Neuronal stem cell (in vitro differentiated cells): ENCODE measurements around the gene C4orf50.
A peak's percentile ranks its signal among the peaks of the same experiment; 100 is the strongest.

Source experiments
- DNase-seq: peaks from one replicate; pipeline ENCODE4 v3.0.0-alpha.2; 2013; ENCODE audit warnings: low spot score
- H2AFZ ChIP-seq: one replicate; pipeline ENCODE4 v1.6.1; 2013; ENCODE audit warnings: mild to moderate bottlenecking, low read length, inconsistent platforms
- H2AK5ac ChIP-seq: 2 replicates; pipeline ENCODE4 v1.6.1; 2013; ENCODE audit warnings: low read depth, mild to moderate bottlenecking, inconsistent platforms, low read length, moderate library complexity, mixed read lengths
- H2BK120ac ChIP-seq: 2 replicates; pipeline ENCODE4 v1.6.1; 2013; ENCODE audit warnings: low read depth, mild to moderate bottlenecking, inconsistent platforms, low read length, moderate library complexity, mixed read lengths
- H2BK12ac ChIP-seq: one replicate; pipeline ENCODE4 v1.6.1; 2013; ENCODE audit warnings: low read length, inconsistent platforms
- H2BK15ac ChIP-seq: 2 replicates; pipeline ENCODE4 v1.6.1; 2013; ENCODE audit warnings: mild to moderate bottlenecking, low read length, inconsistent platforms, mixed read lengths
- H2BK5ac ChIP-seq: one replicate; pipeline ENCODE4 v1.6.1; 2013; ENCODE audit warnings: inconsistent platforms, mild to moderate bottlenecking, low read length, moderate library complexity
- H3K14ac ChIP-seq: one replicate; pipeline ENCODE4 v1.6.1; 2013; ENCODE audit warnings: low read length, inconsistent platforms
- H3K18ac ChIP-seq: 2 replicates; pipeline ENCODE4 v1.6.1; 2013; ENCODE audit warnings: low read length, inconsistent platforms
- H3K23ac ChIP-seq: 2 replicates; pipeline ENCODE4 v1.6.1; 2013; ENCODE audit warnings: low read depth, mild to moderate bottlenecking, mixed read lengths, low read length, inconsistent platforms; ENCODE audit not compliant: poor library complexity
- H3K27ac ChIP-seq: replicated peaks from 3 replicates; pipeline ENCODE4 v1.5.1; 2013; ENCODE audit warnings: low read length, inconsistent platforms
- H3K27me3 ChIP-seq, 3 experiments: 2 replicates each; pipeline ENCODE4 v1.6.1; 2013; ENCODE audit warnings: low read length in 3 of 3, mild to moderate bottlenecking in 2 of 3, inconsistent platforms in 1 of 3, low read depth in 1 of 3, mixed read lengths in 1 of 3, moderate library complexity in 1 of 3; ENCODE audit not compliant: control insufficient read depth in 3 of 3, insufficient read depth in 3 of 3
- H3K36me3 ChIP-seq, 2 donors: replicated peaks in 1 of 2; 2 replicates each; pipeline ENCODE4 v1.6.1; 2013; ENCODE audit warnings: low read length in 2 of 2; ENCODE audit not compliant: control insufficient read depth in 2 of 2, insufficient read depth in 2 of 2
- H3K4ac ChIP-seq: 2 replicates; pipeline ENCODE4 v1.6.1; 2013; ENCODE audit warnings: inconsistent platforms, mild to moderate bottlenecking, low read length, moderate library complexity
- H3K4me1 ChIP-seq, 2 donors: 1 replicate in 1 of 2; 2 replicates in 1 of 2; pipeline ENCODE4 v1.6.1; 2013; ENCODE audit warnings: low read length in 2 of 2, low read depth in 1 of 2; ENCODE audit not compliant: control insufficient read depth in 2 of 2, insufficient read depth in 1 of 2
- H3K4me2 ChIP-seq: one replicate; pipeline ENCODE4 v1.6.1; 2013; ENCODE audit warnings: mild to moderate bottlenecking, low read length, inconsistent platforms; ENCODE audit not compliant: insufficient read depth, poor library complexity, severe bottlenecking
- H3K4me3 ChIP-seq, 2 donors: 2 replicates each; pipeline ENCODE4 v1.5.1; 2013; ENCODE audit warnings: low read length in 2 of 2, mild to moderate bottlenecking in 2 of 2, inconsistent platforms in 1 of 2, moderate library complexity in 1 of 2
- H3K79me1 ChIP-seq: one replicate; pipeline ENCODE4 v1.6.1; 2013; ENCODE audit warnings: low read depth, mild to moderate bottlenecking, inconsistent platforms, low read length, moderate library complexity
- H3K9ac ChIP-seq: one replicate; pipeline ENCODE4 v1.6.1; 2013; ENCODE audit warnings: mild to moderate bottlenecking, low read depth, low read length, inconsistent platforms; ENCODE audit not compliant: poor library complexity
- H3K9me3 ChIP-seq, 2 donors: replicated peaks in 1 of 2; 2 replicates each; pipeline versions ENCODE3 to v1.6.1; 2013; ENCODE audit warnings: low read length in 2 of 2, mild to moderate bottlenecking in 2 of 2, inconsistent platforms in 1 of 2, low read depth in 1 of 2, mixed read lengths in 1 of 2, moderate library complexity in 1 of 2; ENCODE audit not compliant: control insufficient read depth in 2 of 2, insufficient read depth in 1 of 2
- H4K8ac ChIP-seq: one replicate; pipeline ENCODE4 v1.6.1; 2013; ENCODE audit warnings: low read depth, mild to moderate bottlenecking, inconsistent platforms, low read length, moderate library complexity
- H4K91ac ChIP-seq: one replicate; pipeline ENCODE4 v1.6.1; 2013; ENCODE audit warnings: low read length, low read depth, mild to moderate bottlenecking, inconsistent platforms; ENCODE audit not compliant: poor library complexity
- WGBS, 2 donors: extraction: QIAGEN DNeasy Blood & Tissue Kit; methylation state at CpG; one replicate each; pipeline ENCODE4 v1.1.7; 2013; ENCODE audit warnings: missing lambda C conversion rate in 2 of 2, mixed read lengths in 1 of 2; ENCODE audit not compliant: insufficient read length in 2 of 2, insufficient replicate concordance in 1 of 2; ENCODE audit errors: extremely low coverage in 2 of 2; 5-methylcytosine and 5-hydroxymethylcytosine counted together

C4orf50 gene

DNA sequence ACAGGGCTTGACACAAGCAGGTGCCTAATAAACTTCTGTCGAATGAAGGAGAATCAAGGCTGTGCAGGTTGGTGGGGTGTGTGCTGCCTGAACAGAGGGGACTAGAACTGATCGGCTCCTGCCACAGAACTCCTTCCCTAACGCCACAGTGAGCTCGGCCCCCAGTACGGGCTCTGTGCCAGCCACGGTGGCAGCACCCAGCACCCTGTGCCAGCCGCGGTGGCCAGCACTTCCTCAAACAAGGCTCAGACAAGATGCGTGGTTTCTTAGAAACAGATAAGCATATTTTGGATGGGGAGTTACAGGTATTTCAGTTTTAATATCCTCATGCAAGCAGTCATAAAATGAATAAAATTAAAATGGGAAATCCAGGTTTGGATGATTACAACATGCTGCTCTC is 26.0 kb upstream of the C4orf50 start:
- Histone ChIP-seq H3K14ac (no peak overlapping the region), H2AK5ac (no peak overlapping the region), H2BK5ac (no peak overlapping the region), H2BK120ac (no peak overlapping the region), H3K23ac (no peak overlapping the region), H3K27me3 (peaks cover 0 to 31% (median 2%) of the 10 kb centered on the region in 3 experiments), H3K4me1 (no peaks in the 10 kb centered on the region), H3K36me3 (no peaks in the 10 kb centered on the region), H2BK15ac (no peak overlapping the region), H3K4ac (no peak overlapping the region), H2BK12ac (no peak overlapping the region), H3K4me2 (no peak overlapping the region), H3K9me3 (peaks cover 0 to 3% of the 10 kb centered on the region in 2 donors), H4K8ac (no peak overlapping the region), H3K27ac (no peak overlapping the region), H2AFZ (no peak overlapping the region), H3K18ac (no peak overlapping the region), H3K4me3 (no peak overlapping the region), H3K79me1 (no peaks in the 10 kb centered on the region), H4K91ac (no peak overlapping the region), H3K9ac (no peak overlapping the region)
- no CpG with 5 or more reads among the region's 9 CpGs for WGBS, 2 donors
- DNase-seq = no peak

DNA sequence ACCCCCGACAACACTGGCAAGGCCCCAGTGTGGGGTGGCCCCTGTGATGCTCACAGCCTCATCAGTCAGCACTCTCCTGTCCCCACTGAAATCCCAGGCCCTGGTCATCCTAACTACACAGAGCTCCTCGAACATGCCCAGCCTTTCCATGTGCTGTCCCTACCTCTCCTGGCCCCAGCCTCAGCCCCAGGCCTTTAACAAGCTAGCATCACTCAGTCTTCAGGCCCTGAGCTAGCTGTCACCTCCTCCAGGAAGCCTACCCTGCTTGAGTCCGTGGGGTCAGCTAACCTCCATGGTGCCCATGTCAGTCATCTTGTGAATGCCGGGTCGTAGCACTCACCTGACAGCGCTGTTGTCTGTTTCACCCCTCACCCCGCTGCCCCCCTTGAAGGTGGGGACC is 25.6 kb upstream of the C4orf50 start:
- H3K4ac ChIP-seq = no peak overlapping the region
- H2BK5ac ChIP-seq = no peak overlapping the region
- no CpG with 5 or more reads among the region's 7 CpGs for WGBS, 2 donors
- peak overlapping the region; percentile 24 for H3K9ac ChIP-seq
- no peak overlapping the region for H3K4me2 ChIP-seq
- peaks cover 0 to 3% of the 10 kb centered on the region in 2 donors for H3K9me3 ChIP-seq
- no peak for DNase-seq
- H3K36me3 ChIP-seq = no peaks in the 10 kb centered on the region
- H2BK120ac ChIP-seq = no peak overlapping the region
- no peak overlapping the region for H4K8ac ChIP-seq
- no peak overlapping the region for H2AFZ ChIP-seq
- no peak overlapping the region for H3K27ac ChIP-seq
- H3K4me3 ChIP-seq = no peak overlapping the region
- H3K27me3 ChIP-seq = peaks cover 0 to 31% (median 2%) of the 10 kb centered on the region in 3 experiments
- no peak overlapping the region for H3K18ac ChIP-seq
- no peak overlapping the region for H4K91ac ChIP-seq
- no peaks in the 10 kb centered on the region for H3K79me1 ChIP-seq
- H2AK5ac ChIP-seq = peak overlapping the region; percentile 87
- no peak overlapping the region for H2BK12ac ChIP-seq
- H3K23ac ChIP-seq = no peak overlapping the region
- no peak overlapping the region for H3K14ac ChIP-seq
- no peak overlapping the region for H2BK15ac ChIP-seq
- no peaks in the 10 kb centered on the region for H3K4me1 ChIP-seq

DNA sequence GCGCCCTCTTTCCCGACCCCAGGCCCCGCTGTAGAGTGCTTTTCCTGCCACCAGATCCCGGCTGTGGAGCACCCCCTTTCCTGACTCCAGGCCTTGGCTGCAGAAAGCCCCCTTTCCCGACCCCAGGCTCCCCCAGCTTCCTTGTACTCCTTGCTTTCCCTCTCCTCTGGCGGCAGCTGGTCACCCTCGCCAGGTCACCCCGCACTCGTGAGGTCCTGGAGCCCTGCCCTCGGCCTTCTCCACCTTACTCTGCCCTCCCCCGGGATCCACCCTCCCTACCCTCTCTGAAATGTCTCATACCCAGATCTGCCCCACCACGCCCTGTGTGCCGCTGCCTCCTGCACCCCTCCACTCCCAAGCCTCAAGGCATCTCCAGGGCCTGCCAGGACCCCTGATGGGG is 25.0 kb upstream of the C4orf50 start:
- Histone ChIP-seq H2BK5ac (no peak overlapping the region), H3K4me1 (no peaks in the 10 kb centered on the region), H2AFZ (no peak overlapping the region), H2AK5ac (peak overlapping the region; percentile 87), H3K18ac (peak overlapping the region; percentile 83), H3K27me3 (peaks cover 0 to 25% (median 2%) of the 10 kb centered on the region in 3 experiments), H3K4me2 (no peak overlapping the region), H3K4me3 (no peak overlapping the region), H3K9me3 (peaks cover 0 to 3% of the 10 kb centered on the region in 2 donors), H4K91ac (no peak overlapping the region), H3K36me3 (no peaks in the 10 kb centered on the region), H3K27ac (no peak overlapping the region), H2BK12ac (no peak overlapping the region), H3K9ac (no peak overlapping the region), H3K79me1 (no peaks in the 10 kb centered on the region), H4K8ac (no peak overlapping the region), H3K14ac (peak overlapping the region; percentile 17), H3K4ac (no peak overlapping the region), H2BK15ac (peak overlapping the region; percentile 62), H2BK120ac (peak overlapping the region; percentile 73), H3K23ac (peak overlapping the region; percentile 47)
- no peak for DNase-seq
- WGBS, 2 donors = no CpG with 5 or more reads among the region's 13 CpGs

DNA sequence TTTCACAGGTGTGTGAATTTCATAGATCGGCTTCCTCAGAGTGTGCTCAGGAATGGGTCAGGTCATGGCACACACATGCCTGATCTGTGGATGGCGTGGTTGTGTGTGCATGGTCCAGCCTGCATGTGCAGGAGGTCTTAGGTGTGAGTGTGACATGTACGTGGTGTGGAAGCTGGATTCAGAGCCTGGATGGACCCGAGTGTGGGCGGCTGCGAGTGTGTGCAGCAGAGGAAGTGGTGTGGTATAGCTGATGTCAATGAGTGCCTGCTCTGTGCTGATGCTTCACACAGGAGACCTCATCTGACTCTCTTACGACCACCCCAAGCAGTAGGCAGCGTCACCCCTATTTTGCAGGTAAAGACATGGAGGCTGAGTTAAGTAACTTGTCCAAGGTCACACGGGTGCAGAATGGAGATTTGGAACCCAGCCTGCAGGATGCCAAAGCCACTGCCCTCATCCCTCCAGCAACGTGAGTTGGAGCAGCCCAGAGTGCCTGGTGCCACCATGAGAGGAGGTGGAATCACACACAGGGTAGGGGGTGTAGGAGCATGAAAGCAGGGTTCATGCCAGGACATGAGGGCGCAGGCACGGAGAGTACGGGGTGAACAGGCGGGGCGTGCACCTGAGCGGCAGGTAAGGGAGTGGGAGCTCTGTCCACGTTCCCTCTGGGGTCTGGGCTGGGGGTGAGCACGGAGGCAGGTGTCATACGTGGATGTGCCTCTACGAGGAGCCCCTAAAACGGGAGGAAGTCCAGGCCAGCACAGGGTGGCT is 24.2 kb upstream of the C4orf50 start:
- peak overlapping the region in 1 of 2 donors; percentile 56 for H3K4me3 ChIP-seq
- no peak overlapping the region for H2AFZ ChIP-seq
- peak overlapping the region; percentile 47 for H3K23ac ChIP-seq
- H3K18ac ChIP-seq = peak overlapping the region; percentile 83
- peak overlapping the region; percentile 80 for H3K9ac ChIP-seq
- H3K4ac ChIP-seq = no peak overlapping the region
- no peak overlapping the region for H4K8ac ChIP-seq
- H4K91ac ChIP-seq = no peak overlapping the region
- H2AK5ac ChIP-seq = peak overlapping the region; percentile 87
- H2BK15ac ChIP-seq = no peak overlapping the region
- peaks cover 0 to 20% (median 2%) of the 10 kb centered on the region in 3 experiments for H3K27me3 ChIP-seq
- no peak overlapping the region for H3K4me2 ChIP-seq
- H3K9me3 ChIP-seq = peaks cover 0 to 3% of the 10 kb centered on the region in 2 donors
- peak overlapping the region; percentile 92 for H2BK12ac ChIP-seq
- H3K79me1 ChIP-seq = no peaks in the 10 kb centered on the region
- H3K27ac ChIP-seq = no peak overlapping the region
- no peak overlapping the region for H2BK5ac ChIP-seq
- H3K14ac ChIP-seq = peak overlapping the region; percentile 31
- H2BK120ac ChIP-seq = peak overlapping the region; percentile 73
- H3K36me3 ChIP-seq = no peaks in the 10 kb centered on the region
- no peak for DNase-seq
- no CpG with 5 or more reads among the region's 21 CpGs for WGBS, 2 donors
- H3K4me1 ChIP-seq = no peaks in the 10 kb centered on the region
